Measurements from ENCODE around the gene RBM20. TPM values are rescaled to one million over a fixed set of nuclear protein-coding genes. Genes with fewer than 3 reads are reported as not detected.

The RBM20 gene
- total RNA-seq, 2 experiments from 2014 or later = not detected

DNA sequence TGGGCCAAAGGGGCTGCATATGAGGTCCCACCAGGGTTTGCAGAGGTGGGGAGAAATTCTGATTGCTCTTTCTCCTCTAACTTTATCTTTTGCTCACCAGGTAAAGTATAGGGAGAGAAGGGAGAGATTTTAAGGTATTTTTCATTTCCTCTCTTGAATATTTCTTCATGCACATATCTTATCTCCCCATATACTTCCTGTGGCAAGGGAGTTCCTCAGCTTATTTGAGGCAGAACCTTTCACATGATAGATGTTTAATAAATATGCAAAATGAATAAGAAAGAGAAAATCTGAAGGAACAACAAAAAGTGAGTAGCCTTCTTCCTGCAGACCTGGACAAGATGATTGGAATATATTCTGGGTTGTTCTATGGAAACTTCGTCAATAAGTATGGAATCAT lies 160.2 kb downstream of the RBM20 start:
- POLR2A ChIA-PET = no interaction called here
- H3K4me1 Mint-ChIP-seq = peaks cover 37% of the 10 kb centered on the region
- no peaks in the 10 kb centered on the region for H3K27me3 Mint-ChIP-seq
- peaks cover 3% of the 10 kb centered on the region for H3K36me3 Mint-ChIP-seq (ENCODE audit: low read depth)
- no peak for DNase-seq
- H3K9me3 Mint-ChIP-seq = no peaks in the 10 kb centered on the region
- peak overlapping the region; percentile 83 for H3K27ac Mint-ChIP-seq
- CTCF ChIA-PET = interaction anchor here (0.8 to 3.3 kb wide), 6 partner anchors 8 to 75 kb away, joined by 3 to 17 read pairs (median 6); no protein-coding TSS in a partner anchor
- H3K4me3 Mint-ChIP-seq = no peak overlapping the region

DNA sequence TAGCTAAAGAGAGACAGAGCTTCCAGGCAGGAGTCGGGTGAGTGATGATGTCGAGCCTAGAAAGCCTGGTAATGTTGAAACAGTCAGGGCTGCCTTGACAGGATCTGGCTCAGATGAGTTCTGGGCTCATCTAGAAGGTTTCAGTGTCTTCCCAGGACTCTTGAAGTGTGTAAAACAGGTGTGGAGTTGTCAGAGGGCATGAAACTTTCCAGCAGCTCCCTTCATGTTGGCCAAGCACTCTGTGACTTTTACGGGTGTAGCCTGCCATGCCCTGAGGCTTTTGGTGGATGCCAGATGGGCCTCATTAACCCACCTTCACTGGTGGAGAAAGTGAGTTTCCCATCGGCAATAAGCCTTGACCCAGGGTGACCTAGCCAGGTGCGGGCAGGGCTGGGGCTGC lies 161.2 kb downstream of the RBM20 start:
- H3K9me3 Mint-ChIP-seq = no peaks in the 10 kb centered on the region
- peaks cover 37% of the 10 kb centered on the region for H3K4me1 Mint-ChIP-seq
- POLR2A ChIA-PET = no interaction called here
- CTCF ChIA-PET = interaction anchor here (0.8 to 3.3 kb wide), 2 partner anchors 15 to 96 kb away, joined by 4 to 17 read pairs; no protein-coding TSS in a partner anchor
- no peaks in the 10 kb centered on the region for H3K27me3 Mint-ChIP-seq
- peaks cover 3% of the 10 kb centered on the region for H3K36me3 Mint-ChIP-seq (ENCODE audit: low read depth)
- no peak for DNase-seq
- peak overlapping the region; percentile 6 for H3K27ac Mint-ChIP-seq
- H3K4me3 Mint-ChIP-seq = no peak overlapping the region

DNA sequence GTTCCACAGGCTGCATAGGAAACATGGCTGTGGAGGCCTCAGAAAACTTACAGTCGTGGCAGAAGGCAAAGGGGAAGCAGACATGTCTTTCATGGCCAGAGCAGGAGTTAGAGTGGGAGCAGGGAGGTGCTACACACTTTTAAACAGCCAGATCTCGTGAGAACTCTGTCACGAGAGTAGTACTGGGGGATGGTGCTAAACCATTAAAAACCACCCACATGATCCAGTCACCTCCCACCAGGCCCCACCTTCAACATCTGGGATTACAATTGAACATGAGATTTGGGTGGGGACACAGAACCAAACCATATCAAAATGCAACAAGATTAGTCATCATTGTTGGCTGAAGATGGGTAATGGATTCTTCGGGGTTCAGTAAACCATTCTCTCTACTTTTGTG lies 162.2 kb downstream of the RBM20 start:
- DNase-seq = no peak
- POLR2A ChIA-PET = no interaction called here
- Mint-ChIP-seq H3K4me3 (no peak overlapping the region), H3K4me1 (peaks cover 37% of the 10 kb centered on the region), H3K27me3 (no peaks in the 10 kb centered on the region), H3K27ac (no peak overlapping the region), H3K9me3 (no peaks in the 10 kb centered on the region), H3K36me3 (ENCODE audit: low read depth) (peaks cover 3% of the 10 kb centered on the region)
- CTCF ChIA-PET = interaction anchor here (0.6 to 2.1 kb wide), 3 partner anchors 11 to 23 kb away, joined by 3 to 5 read pairs (median 3); no protein-coding TSS in a partner anchor

DNA sequence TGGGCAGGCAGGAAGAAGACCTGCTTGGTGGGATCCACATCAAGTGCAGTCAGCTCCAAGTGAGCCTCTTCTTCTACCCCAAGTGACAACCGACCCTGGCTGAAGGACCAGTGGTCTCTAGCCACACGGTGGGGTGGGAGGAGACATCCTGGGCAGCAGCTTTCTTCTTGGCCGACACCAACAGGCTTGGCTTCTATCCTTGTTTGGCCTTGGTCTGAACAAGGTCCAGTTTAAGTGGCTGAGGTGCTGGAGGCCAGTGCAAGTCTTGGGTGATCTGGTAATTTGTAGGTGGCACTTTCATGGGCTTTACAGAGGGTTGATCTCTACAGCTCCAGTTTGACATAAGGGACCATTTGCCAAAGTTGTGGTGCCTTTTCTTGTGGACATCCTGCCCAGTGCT lies 164.0 kb downstream of the RBM20 start:
- H3K27me3 Mint-ChIP-seq = no peaks in the 10 kb centered on the region

DNA sequence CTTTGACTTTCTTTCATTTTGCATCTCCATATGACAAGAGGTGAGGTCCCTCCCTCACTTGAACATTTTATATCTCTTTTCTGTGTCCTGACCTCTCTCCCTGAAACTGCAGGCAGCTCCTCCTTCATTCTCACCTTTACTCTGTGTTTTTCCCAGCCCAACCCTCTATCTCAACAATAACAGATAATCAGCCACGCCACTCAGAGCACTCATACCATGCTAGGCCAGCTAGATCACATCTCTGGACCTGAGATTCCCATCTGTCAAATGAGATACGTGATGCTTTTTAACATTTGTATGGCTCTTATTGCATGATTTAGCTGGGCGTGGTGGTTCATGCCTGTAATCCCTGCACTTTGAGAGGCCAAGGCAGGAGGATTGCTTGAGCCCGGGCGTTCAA lies 164.5 kb downstream of the RBM20 start:
- no peak overlapping the region for H3K4me3 Mint-ChIP-seq
- no peaks in the 10 kb centered on the region for H3K27me3 Mint-ChIP-seq
- ChIA-PET CTCF (interaction anchor here (0.6 to 2.1 kb wide), 4 partner anchors 13 to 610 kb away, joined by 3 to 6 read pairs (median 4); no protein-coding TSS in a partner anchor), POLR2A (no interaction called here)
- H3K9me3 Mint-ChIP-seq = no peaks in the 10 kb centered on the region
- no peak for DNase-seq
- no peaks in the 10 kb centered on the region for H3K36me3 Mint-ChIP-seq (ENCODE audit: low read depth)
- peak overlapping the region; percentile 10 for H3K27ac Mint-ChIP-seq
- peaks cover 19% of the 10 kb centered on the region for H3K4me1 Mint-ChIP-seq

More for the DNA sequence above, 164.0 kb downstream of the RBM20 start:
- no peak for DNase-seq
- H3K4me3 Mint-ChIP-seq = no peak overlapping the region
- ChIA-PET CTCF (interaction anchor here (0.6 to 2.1 kb wide), 8 partner anchors 13 to 609 kb away, joined by 3 to 6 read pairs (median 3); no protein-coding TSS in a partner anchor), POLR2A (no interaction called here)
- H3K36me3 Mint-ChIP-seq (ENCODE audit: low read depth) = no peaks in the 10 kb centered on the region
- H3K9me3 Mint-ChIP-seq = no peaks in the 10 kb centered on the region
- no peak overlapping the region for H3K27ac Mint-ChIP-seq
- peaks cover 23% of the 10 kb centered on the region for H3K4me1 Mint-ChIP-seq

DNA sequence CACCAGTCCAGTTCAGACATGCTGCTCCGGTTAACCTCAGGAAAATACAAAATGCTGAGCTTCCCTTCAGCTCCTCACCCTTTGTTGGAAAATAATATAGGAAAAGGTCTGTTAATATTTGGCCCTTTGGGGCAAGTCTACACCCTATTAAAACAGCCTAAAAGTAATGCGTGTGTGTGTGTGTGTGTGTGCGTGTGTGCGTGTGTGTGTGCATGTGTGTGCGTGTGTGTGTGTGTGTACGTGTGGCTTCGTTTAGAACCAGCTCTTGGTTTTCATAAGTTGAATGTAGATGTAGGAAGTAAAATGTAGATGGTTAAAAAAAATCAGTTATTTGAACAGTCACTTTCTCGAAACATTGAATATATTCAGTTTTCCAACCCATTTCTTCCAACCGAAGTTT lies 166.5 kb downstream of the RBM20 start:
- no peak for DNase-seq
- H3K36me3 Mint-ChIP-seq (ENCODE audit: low read depth) = no peaks in the 10 kb centered on the region
- ChIA-PET CTCF (interaction anchor here (0.7 to 1.7 kb wide), 2 partner anchors 23 to 26 kb away, joined by 4 to 8 read pairs; no protein-coding TSS in a partner anchor), POLR2A (no interaction called here)
- no peak overlapping the region for H3K4me3 Mint-ChIP-seq
- H3K4me1 Mint-ChIP-seq = peaks cover 2% of the 10 kb centered on the region
- no peaks in the 10 kb centered on the region for H3K27me3 Mint-ChIP-seq
- no peaks in the 10 kb centered on the region for H3K9me3 Mint-ChIP-seq
- no peak overlapping the region for H3K27ac Mint-ChIP-seq

DNA sequence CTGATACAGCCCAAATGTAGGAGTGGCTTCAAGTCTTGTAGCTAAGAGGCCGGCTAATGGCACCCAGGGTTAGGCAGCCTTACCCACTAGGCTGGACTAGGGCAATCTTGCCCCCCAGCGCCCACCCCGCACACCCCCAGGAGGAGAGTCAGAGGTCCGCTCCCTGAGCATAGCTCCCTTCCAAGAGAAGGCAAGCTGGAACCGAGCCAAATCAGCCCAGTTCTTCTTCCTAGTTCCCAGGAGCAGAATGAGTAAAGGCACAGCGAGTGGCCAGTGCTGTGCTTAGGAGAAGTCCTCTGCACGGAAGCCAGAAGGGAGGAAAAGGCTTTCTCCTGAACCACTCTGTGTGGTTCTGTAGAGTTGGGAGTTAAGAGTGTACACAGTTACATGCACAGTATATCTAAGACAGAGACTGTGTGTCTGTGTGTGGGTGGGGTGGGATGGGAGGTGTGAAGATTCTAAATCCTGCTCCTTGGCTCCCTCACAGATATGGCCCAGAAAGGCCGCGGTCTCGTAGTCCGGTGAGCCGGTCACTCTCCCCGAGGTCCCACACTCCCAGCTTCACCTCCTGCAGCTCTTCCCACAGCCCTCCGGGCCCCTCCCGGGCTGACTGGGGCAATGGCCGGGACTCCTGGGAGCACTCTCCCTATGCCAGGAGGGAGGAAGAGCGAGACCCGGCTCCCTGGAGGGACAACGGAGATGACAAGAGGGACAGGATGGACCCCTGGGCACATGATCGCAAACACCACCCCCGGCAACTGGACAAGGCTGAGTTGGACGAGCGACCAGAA lies 167.8 kb downstream of the RBM20 start:
- Mint-ChIP-seq H3K4me1 (peaks cover 2% of the 10 kb centered on the region), H3K27ac (no peak overlapping the region), H3K9me3 (no peaks in the 10 kb centered on the region), H3K27me3 (no peaks in the 10 kb centered on the region), H3K36me3 (ENCODE audit: low read depth) (no peaks in the 10 kb centered on the region), H3K4me3 (no peak overlapping the region)
- no peak for DNase-seq
- POLR2A ChIA-PET = no interaction called here
- CTCF ChIA-PET = interaction anchor here (0.6 to 1.3 kb wide), 3 partner anchors 9 to 19 kb away, joined by 3 read pairs; no protein-coding TSS in a partner anchor

DNA sequence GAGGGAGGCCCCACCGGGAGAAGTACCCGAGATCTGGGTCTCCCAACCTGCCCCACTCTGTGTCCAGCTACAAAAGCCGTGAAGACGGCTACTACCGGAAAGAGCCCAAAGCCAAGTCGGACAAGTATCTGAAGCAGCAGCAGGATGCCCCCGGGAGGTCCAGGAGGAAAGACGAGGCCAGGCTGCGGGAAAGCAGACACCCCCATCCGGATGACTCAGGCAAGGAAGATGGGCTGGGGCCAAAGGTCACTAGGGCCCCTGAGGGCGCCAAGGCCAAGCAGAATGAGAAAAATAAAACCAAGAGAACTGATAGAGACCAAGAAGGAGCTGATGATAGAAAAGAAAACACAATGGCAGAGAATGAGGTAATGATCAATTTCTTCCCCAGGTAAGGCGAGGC lies 168.4 kb downstream of the RBM20 start:
- peaks cover 4% of the 10 kb centered on the region for H3K4me1 Mint-ChIP-seq
- H3K27ac Mint-ChIP-seq = no peak overlapping the region
- no peak overlapping the region for H3K4me3 Mint-ChIP-seq
- no peak for DNase-seq
- ChIA-PET POLR2A (no interaction called here), CTCF (interaction anchor here (0.8 to 1.3 kb wide), 2 partner anchors 9 to 20 kb away, joined by 3 read pairs; no protein-coding TSS in a partner anchor)
- no peaks in the 10 kb centered on the region for H3K9me3 Mint-ChIP-seq
- H3K27me3 Mint-ChIP-seq = no peaks in the 10 kb centered on the region
- H3K36me3 Mint-ChIP-seq (ENCODE audit: low read depth) = no peaks in the 10 kb centered on the region

DNA sequence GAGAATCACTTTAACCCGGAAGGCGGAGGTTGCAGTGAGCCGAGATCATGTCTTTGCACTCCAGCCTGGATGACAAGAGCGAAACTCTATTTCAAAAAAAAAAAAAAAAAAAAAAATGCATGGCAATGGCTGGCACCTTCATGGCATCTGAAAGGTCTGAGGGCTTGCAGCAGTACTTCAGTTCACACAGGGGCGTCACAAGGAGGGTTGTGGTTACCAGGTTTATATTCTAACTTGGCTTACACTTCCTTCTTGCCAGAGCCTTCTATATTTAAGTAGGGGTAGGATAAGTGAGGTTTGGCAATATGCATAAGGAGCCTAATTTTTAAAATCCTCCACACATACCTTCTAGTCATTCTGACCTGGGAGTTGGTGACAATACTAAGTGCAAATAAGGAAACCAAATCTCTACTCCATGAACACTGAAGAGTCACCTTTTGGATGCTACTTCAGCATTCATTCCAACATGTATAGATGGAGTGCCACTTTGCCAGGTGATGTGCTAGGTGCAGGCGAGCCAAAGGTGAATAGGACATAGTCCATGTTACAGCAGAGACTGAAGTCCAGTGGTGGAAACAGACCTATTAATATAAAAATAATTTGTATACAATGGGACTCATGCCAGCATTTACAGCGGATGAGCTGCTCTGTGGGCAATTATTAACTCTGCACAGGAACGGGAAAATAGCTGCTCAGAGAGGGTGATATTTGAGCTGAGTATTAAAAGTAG lies 169.8 kb downstream of the RBM20 start:
- ChIA-PET POLR2A (no interaction called here), CTCF (interaction anchor here (0.6 kb wide), 1 partner anchor 219 kb away, joined by 3 read pairs; no protein-coding TSS in a partner anchor)
- no peak for DNase-seq

DNA sequence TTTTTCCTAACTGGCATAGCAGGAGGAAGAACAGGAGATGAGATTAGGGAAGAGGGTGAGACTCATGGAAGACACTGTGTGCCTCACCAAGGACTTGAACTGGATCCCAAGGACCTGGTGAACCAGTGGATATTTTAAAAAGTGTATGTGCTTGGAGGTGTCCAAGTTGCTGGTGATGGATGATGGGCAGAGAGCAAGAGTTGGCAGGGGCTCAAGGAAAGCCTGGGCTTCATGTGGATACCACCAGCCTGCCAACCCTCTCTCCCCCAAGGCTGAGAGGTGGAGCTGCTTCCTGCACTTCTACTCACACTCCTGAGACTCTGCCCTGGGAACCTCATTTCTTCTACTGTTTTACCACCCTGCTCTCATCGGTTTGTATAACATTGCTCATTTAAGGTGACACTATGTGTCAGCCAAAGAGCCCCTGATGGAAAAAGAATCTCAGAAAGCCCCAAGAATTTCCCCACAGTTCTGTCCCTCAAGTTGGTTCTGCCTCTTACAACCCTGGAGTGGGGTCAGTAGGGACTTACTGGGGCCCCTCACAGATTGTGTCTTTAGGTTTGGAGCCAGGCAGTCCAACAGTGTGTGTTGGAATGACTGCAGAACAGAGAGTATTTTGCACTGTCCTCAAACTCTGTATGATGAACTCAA lies 171.3 kb downstream of the RBM20 start:
- Mint-ChIP-seq H3K9me3 (no peaks in the 10 kb centered on the region), H3K27me3 (no peaks in the 10 kb centered on the region)

More for the DNA sequence above, 169.8 kb downstream of the RBM20 start:
- H3K27ac Mint-ChIP-seq = no peak overlapping the region
- H3K4me1 Mint-ChIP-seq = peaks cover 4% of the 10 kb centered on the region
- no peaks in the 10 kb centered on the region for H3K36me3 Mint-ChIP-seq (ENCODE audit: low read depth)
- H3K27me3 Mint-ChIP-seq = no peaks in the 10 kb centered on the region
- no peak overlapping the region for H3K4me3 Mint-ChIP-seq
- no peaks in the 10 kb centered on the region for H3K9me3 Mint-ChIP-seq

DNA sequence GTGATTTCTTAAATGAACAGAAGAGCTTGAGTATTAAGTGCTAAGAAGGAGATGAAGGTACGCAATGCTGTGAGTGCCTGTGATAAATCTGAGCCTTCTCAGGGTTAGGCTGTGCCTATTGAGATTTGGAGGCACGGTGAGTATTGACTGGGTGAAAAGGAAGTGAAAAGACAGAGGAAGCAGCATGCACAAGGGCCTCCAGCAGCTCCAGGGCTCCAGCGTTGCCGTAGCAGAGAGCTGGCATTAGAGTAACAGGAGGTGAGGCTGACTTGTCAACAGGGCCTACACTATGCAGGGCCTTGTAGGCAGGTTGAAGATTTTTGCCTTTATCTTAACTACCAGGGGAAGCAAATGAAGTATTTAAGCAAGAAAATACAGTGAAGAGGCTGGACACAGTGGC lies 173.5 kb downstream of the RBM20 start:
- H3K36me3 Mint-ChIP-seq (ENCODE audit: low read depth) = no peaks in the 10 kb centered on the region
- no peak overlapping the region for H3K4me3 Mint-ChIP-seq
- no peaks in the 10 kb centered on the region for H3K27me3 Mint-ChIP-seq
- H3K9me3 Mint-ChIP-seq = no peaks in the 10 kb centered on the region
- DNase-seq = no peak
- H3K4me1 Mint-ChIP-seq = peaks cover 4% of the 10 kb centered on the region
- POLR2A ChIA-PET = no interaction called here
- no peak overlapping the region for H3K27ac Mint-ChIP-seq
- CTCF ChIA-PET = no interaction called here

More for the DNA sequence above, 171.3 kb downstream of the RBM20 start:
- H3K4me3 Mint-ChIP-seq = no peak overlapping the region
- peaks cover 4% of the 10 kb centered on the region for H3K4me1 Mint-ChIP-seq
- no peaks in the 10 kb centered on the region for H3K36me3 Mint-ChIP-seq (ENCODE audit: low read depth)
- no peak overlapping the region for H3K27ac Mint-ChIP-seq
- ChIA-PET CTCF (no interaction called here), POLR2A (no interaction called here)
- no peak for DNase-seq

DNA sequence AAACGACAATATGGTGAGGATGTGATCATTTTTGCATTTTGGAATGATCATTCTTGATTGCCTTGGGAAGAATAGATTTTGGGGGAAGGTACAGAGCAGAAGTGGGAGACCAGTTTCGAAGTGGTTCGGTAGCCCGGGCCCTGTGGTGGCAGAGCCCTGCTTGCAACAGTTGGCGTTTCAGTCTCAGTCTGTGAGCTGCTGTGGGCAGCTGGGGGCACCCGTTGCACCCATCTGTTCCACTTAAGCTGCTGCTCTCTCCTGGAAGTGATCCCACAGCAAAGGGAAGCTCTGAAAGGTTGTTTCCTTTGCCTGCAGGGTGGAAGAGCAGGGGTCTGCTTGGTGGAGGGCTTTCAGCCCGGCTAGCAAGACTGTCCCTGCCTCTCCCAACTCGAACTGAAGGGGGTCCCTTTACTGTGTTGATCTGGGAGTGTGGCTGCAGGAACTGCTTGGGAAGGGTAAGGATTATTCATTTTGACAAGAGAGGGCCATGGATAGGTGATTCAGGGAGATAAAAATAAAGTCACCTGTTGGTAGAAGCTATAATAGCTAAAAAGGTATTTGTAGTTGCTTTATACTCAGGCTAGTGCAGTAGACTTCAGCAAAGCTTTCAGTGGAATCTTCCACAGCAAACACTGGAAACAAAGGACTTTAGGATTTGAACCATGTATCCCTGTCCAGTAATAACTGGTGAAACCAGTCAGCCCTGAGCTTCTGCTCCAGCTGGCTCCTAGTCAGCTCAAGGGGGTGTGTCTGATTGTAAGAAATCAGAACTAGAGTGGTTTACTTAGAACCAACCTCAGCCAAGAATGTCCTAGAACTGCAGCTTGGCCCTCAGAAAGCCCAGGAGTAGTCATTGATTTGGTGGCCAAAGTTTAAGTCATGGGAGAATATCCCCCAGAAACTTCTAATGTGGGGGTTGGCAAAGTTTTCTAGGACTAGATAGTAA lies 174.4 kb downstream of the RBM20 start:
- Mint-ChIP-seq H3K4me3 (no peak overlapping the region), H3K9me3 (no peaks in the 10 kb centered on the region), H3K27me3 (no peaks in the 10 kb centered on the region), H3K36me3 (ENCODE audit: low read depth) (no peaks in the 10 kb centered on the region), H3K27ac (no peak overlapping the region), H3K4me1 (peaks cover 4% of the 10 kb centered on the region)
- ChIA-PET POLR2A (no interaction called here), CTCF (interaction anchor here (0.7 to 4.1 kb wide), 6 partner anchors 10 to 41 kb away, joined by 3 to 17 read pairs (median 3); no protein-coding TSS in a partner anchor)
- no peak for DNase-seq
